H1 (cell line): ENCODE measurements around the gene AP1S1. TPM values are rescaled to one million over a fixed set of nuclear protein-coding genes. Genes with fewer than 3 reads are reported as not detected.

Source experiments
- CTCF ChIA-PET: fragments of 300-600 bp; sonication (Branson Sonifier 250); formaldehyde crosslinking; loops from one replicate; lab custom pipeline; 2021; ENCODE audit not compliant: partially characterized antibody; lab: Charles Lee
- POLR2A ChIA-PET: fragments of 300-600 bp; sonication (Branson Sonifier 250); formaldehyde crosslinking; loops from one replicate; lab custom pipeline; 2021; ENCODE audit warnings: inconsistent platforms; ENCODE audit not compliant: partially characterized antibody; lab: Charles Lee
- DNase-seq, 2 experiments: peaks; one replicate each; pipeline versions ENCODE4 v3.0.0 to v3.0.0-alpha.2; 2010 to 2022; ENCODE audit warnings: low spot score in 2 of 2, low read depth in 1 of 2, mixed read lengths in 1 of 2
- FAIRE-seq: peaks from 2 replicates; lab custom pipeline; 2011; peaks lifted over from hg19 to GRCh38; lab: Jason Lieb, UNC
- H2AFZ ChIP-seq: 2 replicates; pipeline ENCODE4 v1.8.1; 2012; ENCODE audit warnings: low read length, inconsistent platforms
- H2AK5ac ChIP-seq: 2 replicates; pipeline ENCODE4 v1.6.1; 2013; ENCODE audit warnings: low read depth, low read length
- H2BK120ac ChIP-seq: replicated peaks from 2 replicates; pipeline ENCODE3; 2013; ENCODE audit warnings: low read depth, low read length, inconsistent platforms
- H2BK12ac ChIP-seq: 2 replicates; pipeline ENCODE4 v1.6.1; 2013; ENCODE audit warnings: low read depth, low read length
- H2BK15ac ChIP-seq: 2 replicates; pipeline ENCODE4 v1.6.1; 2013; ENCODE audit warnings: low read length
- H2BK20ac ChIP-seq: 2 replicates; pipeline ENCODE4 v1.6.1; 2013; ENCODE audit warnings: low read length
- H2BK5ac ChIP-seq: 2 replicates; pipeline ENCODE4 v1.6.1; 2013; ENCODE audit warnings: low read depth, low read length
- H3K14ac ChIP-seq: 2 replicates; pipeline ENCODE4 v1.6.1; 2013; ENCODE audit warnings: inconsistent platforms; ENCODE audit not compliant: insufficient read length
- H3K18ac ChIP-seq: 2 replicates; pipeline ENCODE4 v1.6.1; 2013; ENCODE audit warnings: low read length; ENCODE audit errors: extremely low read depth
- H3K23ac ChIP-seq: 2 replicates; pipeline ENCODE4 v1.6.1; 2013; ENCODE audit warnings: inconsistent platforms; ENCODE audit not compliant: insufficient read length
- H3K23me2 ChIP-seq: 2 replicates; pipeline ENCODE4 v1.6.1; 2013; ENCODE audit warnings: low read depth, low read length
- H3K27ac ChIP-seq: 2 replicates; pipeline ENCODE4 v1.6.1; 2011; ENCODE audit warnings: low read depth, low read length, inconsistent platforms
- H3K27me3 ChIP-seq, 4 experiments: replicated peaks in 1 of 4; 1 replicate in 1 of 4; 2 replicates in 3 of 4; pipeline versions ENCODE4 v1.6.1 to v1.8.1; 2011 to 2013; ENCODE audit warnings: low read length in 3 of 4, mild to moderate bottlenecking in 3 of 4, inconsistent platforms in 2 of 4, mixed read lengths in 2 of 4, moderate library complexity in 1 of 4; ENCODE audit not compliant: control insufficient read depth in 3 of 4, insufficient read depth in 3 of 4; ENCODE audit errors: extremely low read depth in 1 of 4
- H3K36me3 ChIP-seq, 4 experiments: 2 replicates each; pipeline versions ENCODE4 v1.6.1 to v1.8.1; 2011 to 2013; ENCODE audit warnings: mild to moderate bottlenecking in 4 of 4, low read length in 3 of 4, moderate library complexity in 2 of 4, control low read depth in 1 of 4, inconsistent platforms in 1 of 4; ENCODE audit not compliant: insufficient read depth in 4 of 4, control insufficient read depth in 2 of 4
- H3K4ac ChIP-seq: replicated peaks from 2 replicates; pipeline ENCODE3; 2013; ENCODE audit warnings: low read length, low read depth, mixed read lengths, inconsistent platforms; ENCODE audit not compliant: insufficient read length
- H3K4me1 ChIP-seq, 4 experiments: replicated peaks in 1 of 4; 1 replicate in 1 of 4; 2 replicates in 3 of 4; pipeline versions ENCODE4 v1.6.1 to v1.8.1; 2011 to 2013; ENCODE audit warnings: low read length in 3 of 4, inconsistent platforms in 2 of 4, mixed read lengths in 1 of 4; ENCODE audit not compliant: insufficient read depth in 4 of 4, control insufficient read depth in 3 of 4
- H3K4me2 ChIP-seq, 2 experiments: 2 replicates each; pipeline versions ENCODE4 v1.6.1 to v1.8.1; 2011 to 2013; ENCODE audit warnings: low read depth in 2 of 2, low read length in 2 of 2, control low read depth in 1 of 2, inconsistent platforms in 1 of 2, mild to moderate bottlenecking in 1 of 2; ENCODE audit not compliant: insufficient read depth in 1 of 2
- H3K4me3 ChIP-seq, 4 experiments: fragments of 200-600, 300-600 bp in 1 of 4; sonication (generic), shearing (Covaris generic), sonication (Bioruptor Twin) in 1 of 4; 2 replicates each; pipeline versions ENCODE4 v1.5.1 to v1.8.1; 2011 to 2016; ENCODE audit warnings: low read length in 4 of 4, low read depth in 3 of 4, control low read depth in 2 of 4, inconsistent platforms in 2 of 4, mild to moderate bottlenecking in 2 of 4, mixed read lengths in 1 of 4, moderate library complexity in 1 of 4; ENCODE audit not compliant: insufficient read depth in 2 of 4; ENCODE audit errors: extremely low read depth in 1 of 4
- H3K56ac ChIP-seq: replicated peaks from 2 replicates; pipeline ENCODE3; 2013; ENCODE audit warnings: low read depth, mild to moderate bottlenecking, mixed read lengths, low read length, inconsistent platforms; ENCODE audit not compliant: insufficient read length
- H3K79me1 ChIP-seq: 2 replicates; pipeline ENCODE4 v1.6.1; 2013; ENCODE audit warnings: low read depth, low read length, control low read depth
- H3K79me2 ChIP-seq, 2 experiments: 2 replicates each; pipeline versions ENCODE4 v1.6.1 to v1.8.1; 2012 to 2013; ENCODE audit warnings: low read length in 2 of 2, mild to moderate bottlenecking in 2 of 2, inconsistent platforms in 1 of 2; ENCODE audit not compliant: insufficient read depth in 2 of 2, control insufficient read depth in 1 of 2
- H3K9ac ChIP-seq, 4 experiments: replicated peaks in 1 of 4; 1 replicate in 1 of 4; 2 replicates in 3 of 4; pipeline versions ENCODE4 v1.6.1 to v1.8.1; 2011 to 2013; ENCODE audit warnings: low read depth in 3 of 4, low read length in 3 of 4, control low read depth in 2 of 4, mild to moderate bottlenecking in 2 of 4, moderate library complexity in 2 of 4, inconsistent platforms in 1 of 4; ENCODE audit errors: extremely low read depth in 1 of 4
- H3K9me3 ChIP-seq, 2 experiments: 2 replicates each; pipeline versions ENCODE4 v1.6.1 to v1.8.1; 2012 to 2013; ENCODE audit warnings: mild to moderate bottlenecking in 2 of 2, moderate library complexity in 2 of 2, control low read depth in 1 of 2, inconsistent platforms in 1 of 2, low read depth in 1 of 2, low read length in 1 of 2, mixed read lengths in 1 of 2; ENCODE audit not compliant: insufficient read depth in 2 of 2
- H4K20me1 ChIP-seq, 2 experiments: replicated peaks in 1 of 2; 2 replicates each; pipeline versions ENCODE3 to v1.8.1; 2011 to 2013; ENCODE audit warnings: inconsistent platforms in 2 of 2, low read length in 2 of 2, mild to moderate bottlenecking in 1 of 2; ENCODE audit not compliant: insufficient read depth in 2 of 2, control insufficient read depth in 1 of 2
- H4K5ac ChIP-seq: 2 replicates; pipeline ENCODE4 v1.6.1; 2013; ENCODE audit warnings: low read length, low read depth, mixed read lengths, inconsistent platforms; ENCODE audit not compliant: insufficient read length
- H4K8ac ChIP-seq: 2 replicates; pipeline ENCODE4 v1.8.0; 2013; ENCODE audit warnings: mild to moderate bottlenecking, moderate library complexity, low read length, inconsistent platforms; ENCODE audit not compliant: insufficient read depth; ENCODE audit errors: extremely low read depth
- H4K91ac ChIP-seq: replicated peaks from 2 replicates; pipeline ENCODE3; 2013; ENCODE audit warnings: low read length, mixed read lengths, inconsistent platforms; ENCODE audit not compliant: insufficient read length
- ASH2L ChIP-seq: fragments of 200-600, 300-600 bp; sonication (generic); IDR thresholded peaks from one replicate; pipeline ENCODE4 v1.7.1; 2017; ENCODE audit warnings: low read length
- GTF2F1 ChIP-seq: IDR thresholded peaks from 2 replicates; pipeline ENCODE4 v1.6.1; 2012; ENCODE audit warnings: low read depth, low read length, improper control_type of control experiment, borderline replicate concordance
- RNF2 ChIP-seq: fragments of 200-900, 300-1000 bp; sonication (generic); IDR thresholded peaks from 2 replicates; pipeline ENCODE4 v1.7.1; 2016; ENCODE audit warnings: borderline replicate concordance, low read depth, mild to moderate bottlenecking, antibody characterized with exemption, low read length; ENCODE audit not compliant: poor library complexity, severe bottlenecking; ENCODE audit errors: missing control alignments
- SIN3A ChIP-seq, 2 experiments: IDR thresholded peaks in 1 of 2; conservative IDR thresholded peaks in 1 of 2; 2 replicates each; pipeline ENCODE4 v1.6.1; 2011 to 2012; ENCODE audit warnings: low read length in 2 of 2, improper control_type of control experiment in 1 of 2, low read depth in 1 of 2, mild to moderate bottlenecking in 1 of 2
- WGBS, 2 experiments: shearing (Covaris generic) in 1 of 2; methylation state at CpG; one replicate each; pipeline versions ENCODE4 v1.1.6 to v1.1.7; 2013 to 2015; ENCODE audit warnings: low lambda C conversion rate in 2 of 2, mixed read lengths in 2 of 2, inconsistent platforms in 1 of 2, low coverage in 1 of 2, missing lambda C conversion rate in 1 of 2; ENCODE audit not compliant: insufficient replicate concordance in 2 of 2, insufficient coverage in 1 of 2, insufficient read length in 1 of 2; ENCODE audit errors: extremely low coverage in 1 of 2, missing lambda C conversion rate in 1 of 2; 5-methylcytosine and 5-hydroxymethylcytosine counted together
- polyA plus RNA-seq, 7 experiments: library from polyadenylated mRNA; depleted of rRNA in 3 of 7; stranded (reverse) in 5 of 7; unstranded in 2 of 7; fragments of >200 nt in 5 of 7; fragments of 200-250 nt in 2 of 7; gene quantifications; 1 replicate in 5 of 7; 2 replicates in 1 of 7; 4 replicates in 1 of 7; pipeline versions ENCODE4 v1.2.1 to v1.2.3, GENCODE V29; 2011 to 2013; ENCODE audit warnings: missing spikeins in 2 of 7, mixed read lengths in 2 of 7
- total RNA-seq: library from RNA; stranded (reverse); fragmentation: NEBNext Ultra II Directional; extraction: Animal tissue kit (Norgen Biotek cat#: 25700); gene quantifications from 2 replicates; pipeline ENCODE4 v1.2.1, GENCODE V29; 2021

The AP1S1 gene
- total and polyA plus RNA-seq, 2 of the 8 experiments (the other 6 are each of a cell fraction or from before 2014, with no cell fraction given): 56.1 to 59.3 TPM

GRCh38 chr7:101165958-101166647, 11.8 kb downstream of the AP1S1 start:
- H3K23me2 ChIP-seq: peaks cover 38% of the 10 kb centered on the region
- ChIA-PET CTCF (interaction anchor here (0.6 to 5.7 kb wide), 10 partner anchors 9 to 78 kb away, joined by 3 to 46 read pairs (median 4); partner anchors contain the start of genes FIS1 and SERPINE1), POLR2A (interaction anchor here (0.7 to 2.6 kb wide), 8 partner anchors 8 to 203 kb away, joined by 3 to 20 read pairs (median 4); partner anchors contain the start of genes AP1S1, PLOD3 and ZNHIT1)
- H3K23ac ChIP-seq: no peak overlapping the region
- no peaks in the 10 kb centered on the region for H3K79me1 ChIP-seq
- H3K14ac ChIP-seq: no peak overlapping the region
- peaks cover 17 to 70% (median 42%) of the 10 kb centered on the region in 4 experiments for H3K4me1 ChIP-seq
- no peak for FAIRE-seq
- 2% methylated on average over 21 of the region's 38 CpGs; no CpG with 5 or more reads in 1 of the 2 experiments for WGBS, 2 experiments
- H4K8ac ChIP-seq: no peak overlapping the region
- DNase-seq: peak in 1 of 2 experiments; percentile 78
- H4K91ac ChIP-seq: no peak overlapping the region
- H2BK12ac ChIP-seq: no peak overlapping the region
- no peak overlapping the region for H2BK120ac ChIP-seq
- no peaks in the 10 kb centered on the region for H3K79me2 ChIP-seq
- no peak overlapping the region for H3K56ac ChIP-seq
- H2BK5ac ChIP-seq: no peak overlapping the region
- peak overlapping the region; percentile 83 for H3K18ac ChIP-seq
- H2AK5ac ChIP-seq: no peak overlapping the region
- H3K4me3 ChIP-seq: peak overlapping the region; percentile 28 to 63 (median 55); a peak in 7 of 8 replicates
- H4K20me1 ChIP-seq: peaks cover 7 to 10% of the 10 kb centered on the region in 2 experiments
- H2BK15ac ChIP-seq: no peak overlapping the region
- no peak overlapping the region for H3K27ac ChIP-seq
- peak overlapping the region; percentile 44 to 90 for H3K4me2 ChIP-seq
- no peak overlapping the region for H2AFZ ChIP-seq
- no peaks in the 10 kb centered on the region for H3K36me3 ChIP-seq
- H3K9ac ChIP-seq: no peak overlapping the region
- no peak overlapping the region for H2BK20ac ChIP-seq
- no peak overlapping the region for H4K5ac ChIP-seq
- peaks cover 25 to 74% (median 56%) of the 10 kb centered on the region in 4 experiments for H3K27me3 ChIP-seq
- no peaks in the 10 kb centered on the region for H3K9me3 ChIP-seq
- H3K4ac ChIP-seq: no peak overlapping the region
- TF ChIP-seq ASH2L (peak; percentile 41), RNF2 (no peak), SIN3A (conservative IDR thresholded peaks at IDR 0.05 in 1 of 2, IDR thresholded peaks at IDR 0.05 in 1 of 2; ENCODE audit: low read depth in 1 of 2, low read length in 2 of 2) (0 out of 4 replicates have a peak, but pooled peaks of 1 of the 2 experiments have one; percentile 19), GTF2F1 (no peak)
